GM21528 (cell line): ENCODE results near the gene IGSF22.

Source experiments
- ATAC-seq: cut with Tn5 transposase; IDR thresholded peaks from one replicate; pipeline ENCODE4 v1.9.1; 2021; ENCODE audit warnings: mild to moderate bottlenecking, moderate library complexity; ENCODE audit not compliant: unreplicated experiment, low FRiP score

IGSF22 gene

GRCh38 chr11:18745251-18745650, 19.3 kb upstream of the IGSF22 start:
- no peak for ATAC-seq

- no peak for ATAC-seq
Observed at GRCh38 chr11:18743900-18744514, 18.0 kb upstream of the IGSF22 start.

- no peak for ATAC-seq
Observed at GRCh38 chr11:18743365-18743764, 17.4 kb upstream of the IGSF22 start.

- no peak for ATAC-seq
Observed at GRCh38 chr11:18741783-18742182, 15.8 kb upstream of the IGSF22 start.

- ATAC-seq: no peak
Observed at GRCh38 chr11:18739685-18740084, 13.7 kb upstream of the IGSF22 start.

- ATAC-seq: no peak
Observed at GRCh38 chr11:18737642-18738041, 11.7 kb upstream of the IGSF22 start.

GRCh38 chr11:18736590-18737148, 10.7 kb upstream of the IGSF22 start:
- ATAC-seq: no peak

GRCh38 chr11:18733202-18733601, 7.2 kb upstream of the IGSF22 start:
- ATAC-seq: no peak

GRCh38 chr11:18731949-18732821, 6.2 kb upstream of the IGSF22 start:
- ATAC-seq: no peak

GRCh38 chr11:18731441-18731840, 5.5 kb upstream of the IGSF22 start:
- ATAC-seq: no peak

- ATAC-seq: no peak
Observed at GRCh38 chr11:18730020-18730419, 4.0 kb upstream of the IGSF22 start.

- ATAC-seq: no peak
Observed at GRCh38 chr11:18729426-18729825, 3.4 kb upstream of the IGSF22 start.

GRCh38 chr11:18728658-18729057, 2.7 kb upstream of the IGSF22 start:
- no peak for ATAC-seq

GRCh38 chr11:18727479-18728236, 1.7 kb upstream of the IGSF22 start:
- no peak for ATAC-seq

- ATAC-seq: no peak
Observed at GRCh38 chr11:18723991-18724390, 2.0 kb downstream of the IGSF22 start.

GRCh38 chr11:18722293-18722637, 3.7 kb downstream of the IGSF22 start:
- no peak for ATAC-seq

- peak; percentile 70 for ATAC-seq
Observed at GRCh38 chr11:18721561-18722292, 4.3 kb downstream of the IGSF22 start.

GRCh38 chr11:18720808-18721560, 5.0 kb downstream of the IGSF22 start:
- ATAC-seq: peak; percentile 71

- ATAC-seq: no peak
Observed at GRCh38 chr11:18720091-18720807, 5.7 kb downstream of the IGSF22 start.
